ENCODE results near the gene OXLD1. TPM values are rescaled to one million over a fixed set of nuclear protein-coding genes. Genes with fewer than 3 reads are reported as not detected.
"Not testable (repeated sequence)": the region's sequence is repeated elsewhere in the genome, so short reads cannot be mapped to it uniquely, and the experiment has no call there.

OXLD1 gene
- total RNA-seq, 1 experiment from 2014 or later = 54.2 TPM

GRCh38 chr17:81652906-81653771 lies 13.3 kb downstream of the OXLD1 start:
- DNase-seq (ENCODE audit: low read depth) = no peak

GRCh38 chr17:81651692-81652091 lies 14.7 kb downstream of the OXLD1 start:
- peak; percentile 80 for DNase-seq (ENCODE audit: low read depth)

GRCh38 chr17:81650951-81651350 lies 15.5 kb downstream of the OXLD1 start:
- DNase-seq (ENCODE audit: low read depth) = no peak

GRCh38 chr17:81648707-81649085 lies 17.7 kb downstream of the OXLD1 start:
- no peak for DNase-seq (ENCODE audit: low read depth)

- no peak for DNase-seq (ENCODE audit: low read depth)
Observed at GRCh38 chr17:81648013-81648706, 18.2 kb downstream of the OXLD1 start.

GRCh38 chr17:81647640-81648012 lies 18.8 kb downstream of the OXLD1 start:
- no peak for DNase-seq (ENCODE audit: low read depth)

GRCh38 chr17:81646869-81647600 lies 19.4 kb downstream of the OXLD1 start:
- DNase-seq (ENCODE audit: low read depth) = no peak

- DNase-seq (ENCODE audit: low read depth) = no peak
Observed at GRCh38 chr17:81644976-81645952, 21.1 kb downstream of the OXLD1 start.

- no peak for DNase-seq (ENCODE audit: low read depth)
Observed at GRCh38 chr17:81644496-81644895, 21.9 kb downstream of the OXLD1 start.

- peak; percentile 75 for DNase-seq (ENCODE audit: low read depth)
Observed at GRCh38 chr17:81641825-81642489, 24.4 kb downstream of the OXLD1 start.

- no peak for DNase-seq (ENCODE audit: low read depth)
Observed at GRCh38 chr17:81640011-81640410, 26.4 kb downstream of the OXLD1 start.

GRCh38 chr17:81638683-81639082 lies 27.7 kb downstream of the OXLD1 start:
- no peak for DNase-seq (ENCODE audit: low read depth)

- DNase-seq (ENCODE audit: low read depth) = peak; percentile 92
Observed at GRCh38 chr17:81636505-81637288, 29.7 kb downstream of the OXLD1 start, which contains the start of the genes NPLOC4 and TSPAN10. Gene NPLOC4 (minus strand): TSS chr17:81637112. CDS start chr17:81636930, 182 bp downstream. Gene TSPAN10 (plus strand): TSS chr17:81637196. CDS start chr17:81642413, 5,217 bp downstream.

GRCh38 chr17:81635973-81636504 lies 30.4 kb downstream of the OXLD1 start:
- peak; percentile 70 for DNase-seq (ENCODE audit: low read depth)

GRCh38 chr17:81635431-81635830 lies 31.0 kb downstream of the OXLD1 start:
- no peak for DNase-seq (ENCODE audit: low read depth)

GRCh38 chr17:81631482-81631881 lies 34.9 kb downstream of the OXLD1 start:
- no peak for DNase-seq (ENCODE audit: low read depth)

- DNase-seq (ENCODE audit: low read depth) = no peak
Observed at GRCh38 chr17:81630274-81630673, 36.1 kb downstream of the OXLD1 start.

- no peak for DNase-seq (ENCODE audit: low read depth)
Observed at GRCh38 chr17:81621494-81622130, 44.8 kb downstream of the OXLD1 start.

GRCh38 chr17:81618307-81618706 lies 48.1 kb downstream of the OXLD1 start:
- not testable (repeated sequence) for DNase-seq (ENCODE audit: low read depth)
